ENCODE data around the gene PNPLA7.
"Not testable (repeated sequence)": the region's sequence is repeated elsewhere in the genome, so short reads cannot be mapped to it uniquely, and the experiment has no call there.

PNPLA7 gene

GRCh38 chr9:137422604-137423513 is 127.3 kb downstream of the PNPLA7 start, which contains the start of the genes EXD3 and NOXA1:
Gene EXD3 (minus strand): TSS chr9:137423162. CDS start chr9:137395357, 27,805 bp downstream.
Gene NOXA1 (plus strand): TSS chr9:137423393. CDS start chr9:137423530, 137 bp downstream.
- Mint-ChIP-seq H3K36me3 (ENCODE audit: low read depth) (peaks cover 10% of the 10 kb centered on the region), H3K27ac (peak within 1 kb of the TSS; percentile 73), H3K9me3 (no peaks in the 10 kb centered on the region), H3K4me3 (peak within 1 kb of the TSS; percentile 79), H3K4me1 (ENCODE audit: low read depth) (peaks cover 17% of the 10 kb centered on the region), H3K27me3 (peaks cover 5% of the 10 kb centered on the region)
- intact Hi-C loops (cut with micrococcal nuclease): no loop called here

- Mint-ChIP-seq H3K4me1 (ENCODE audit: low read depth) (peaks cover 22% of the 10 kb centered on the region), H3K27ac (peak overlapping the region; percentile 73), H3K4me3 (peak overlapping the region; percentile 79), H3K36me3 (ENCODE audit: low read depth) (peaks cover 15% of the 10 kb centered on the region), H3K9me3 (no peaks in the 10 kb centered on the region), H3K27me3 (peaks cover 2% of the 10 kb centered on the region)
- intact Hi-C loops (cut with micrococcal nuclease): no loop called here
Measured at GRCh38 chr9:137421838-137422603, 128.2 kb downstream of the PNPLA7 start.

- peak overlapping the region; percentile 70 for H3K4me3 Mint-ChIP-seq
- H3K9me3 Mint-ChIP-seq: no peaks in the 10 kb centered on the region
- peaks cover 31% of the 10 kb centered on the region for H3K4me1 Mint-ChIP-seq (ENCODE audit: low read depth)
- H3K36me3 Mint-ChIP-seq (ENCODE audit: low read depth): peaks cover 18% of the 10 kb centered on the region
- intact Hi-C loops (cut with micrococcal nuclease): no loop called here
- peak overlapping the region; percentile 75 for H3K27ac Mint-ChIP-seq
- H3K27me3 Mint-ChIP-seq: peaks cover 19% of the 10 kb centered on the region
Measured at GRCh38 chr9:137417161-137418021, 132.8 kb downstream of the PNPLA7 start.

- Mint-ChIP-seq H3K36me3 (ENCODE audit: low read depth) (peaks cover 18% of the 10 kb centered on the region), H3K27ac (no peak overlapping the region), H3K4me3 (peak overlapping the region; percentile 70), H3K4me1 (ENCODE audit: low read depth) (peaks cover 32% of the 10 kb centered on the region), H3K27me3 (peaks cover 26% of the 10 kb centered on the region), H3K9me3 (no peaks in the 10 kb centered on the region)
- intact Hi-C loops (cut with micrococcal nuclease): no loop called here
Measured at GRCh38 chr9:137416563-137417151, 133.5 kb downstream of the PNPLA7 start.

- H3K27ac Mint-ChIP-seq: no peak overlapping the region
- H3K27me3 Mint-ChIP-seq: peaks cover 31% of the 10 kb centered on the region
- no peak overlapping the region for H3K4me3 Mint-ChIP-seq
- H3K36me3 Mint-ChIP-seq (ENCODE audit: low read depth): peaks cover 18% of the 10 kb centered on the region
- intact Hi-C loops (cut with micrococcal nuclease): no loop called here
- peaks cover 34% of the 10 kb centered on the region for H3K4me1 Mint-ChIP-seq (ENCODE audit: low read depth)
- H3K9me3 Mint-ChIP-seq: no peaks in the 10 kb centered on the region
Measured at GRCh38 chr9:137416006-137416562, 134.1 kb downstream of the PNPLA7 start.

- intact Hi-C loops (cut with micrococcal nuclease): no loop called here
- peaks cover 18% of the 10 kb centered on the region for H3K36me3 Mint-ChIP-seq (ENCODE audit: low read depth)
- H3K4me3 Mint-ChIP-seq: no peak overlapping the region
- peaks cover 38% of the 10 kb centered on the region for H3K27me3 Mint-ChIP-seq
- H3K9me3 Mint-ChIP-seq: no peaks in the 10 kb centered on the region
- peaks cover 34% of the 10 kb centered on the region for H3K4me1 Mint-ChIP-seq (ENCODE audit: low read depth)
- H3K27ac Mint-ChIP-seq: no peak overlapping the region
Measured at GRCh38 chr9:137415451-137415850, 134.8 kb downstream of the PNPLA7 start.

GRCh38 chr9:137412431-137412830 is 137.8 kb downstream of the PNPLA7 start:
- H3K9me3 Mint-ChIP-seq: no peaks in the 10 kb centered on the region
- H3K27me3 Mint-ChIP-seq: peaks cover 61% of the 10 kb centered on the region
- peaks cover 31% of the 10 kb centered on the region for H3K4me1 Mint-ChIP-seq (ENCODE audit: low read depth)
- intact Hi-C loops (cut with micrococcal nuclease): no loop called here
- peaks cover 8% of the 10 kb centered on the region for H3K36me3 Mint-ChIP-seq (ENCODE audit: low read depth)
- H3K27ac Mint-ChIP-seq: no peak overlapping the region
- H3K4me3 Mint-ChIP-seq: no peak overlapping the region

GRCh38 chr9:137411645-137412380 is 138.4 kb downstream of the PNPLA7 start:
- Mint-ChIP-seq H3K9me3 (no peaks in the 10 kb centered on the region), H3K36me3 (ENCODE audit: low read depth) (peaks cover 2% of the 10 kb centered on the region), H3K4me3 (no peak overlapping the region), H3K27me3 (peaks cover 67% of the 10 kb centered on the region), H3K27ac (no peak overlapping the region), H3K4me1 (ENCODE audit: low read depth) (peaks cover 33% of the 10 kb centered on the region)
- intact Hi-C loops (cut with micrococcal nuclease): no loop called here

- Mint-ChIP-seq H3K4me3 (no peak overlapping the region), H3K9me3 (no peaks in the 10 kb centered on the region), H3K27me3 (peaks cover 71% of the 10 kb centered on the region), H3K27ac (no peak overlapping the region), H3K4me1 (ENCODE audit: low read depth) (peaks cover 33% of the 10 kb centered on the region), H3K36me3 (ENCODE audit: low read depth) (no peaks in the 10 kb centered on the region)
- intact Hi-C loops (cut with micrococcal nuclease): no loop called here
Measured at GRCh38 chr9:137411260-137411644, 138.9 kb downstream of the PNPLA7 start.

- intact Hi-C loops (cut with micrococcal nuclease): no loop called here
- H3K9me3 Mint-ChIP-seq: no peaks in the 10 kb centered on the region
Measured at GRCh38 chr9:137410891-137411249, 139.3 kb downstream of the PNPLA7 start.

GRCh38 chr9:137410236-137410890 is 139.8 kb downstream of the PNPLA7 start:
- H3K9me3 Mint-ChIP-seq; intact Hi-C loops (cut with micrococcal nuclease); H3K27ac Mint-ChIP-seq; H3K4me3 Mint-ChIP-seq; H3K36me3 Mint-ChIP-seq (ENCODE audit: low read depth): not testable (repeated sequence)
- H3K27me3 Mint-ChIP-seq: peaks cover 80% of the 10 kb centered on the region
- peaks cover 40% of the 10 kb centered on the region for H3K4me1 Mint-ChIP-seq (ENCODE audit: low read depth)

More at GRCh38 chr9:137410891-137411249, 139.3 kb downstream of the PNPLA7 start:
- Mint-ChIP-seq H3K27ac (no peak overlapping the region), H3K27me3 (peaks cover 75% of the 10 kb centered on the region), H3K4me3 (no peak overlapping the region), H3K4me1 (ENCODE audit: low read depth) (peaks cover 37% of the 10 kb centered on the region), H3K36me3 (ENCODE audit: low read depth) (no peaks in the 10 kb centered on the region)

Data from dendritic cell treated with granulocyte-macrophage colony-stimulating factor and Interleukin-4, amounts not matched to agents 40 ng/mL and 50 ng/mL, for 4 days (primary cell).